B cell (primary cell): Measurements from ENCODE around the gene EFCAB14.

Source experiments
- CTCF ChIP-seq: fragments of 200-600 bp; IDR thresholded peaks from one replicate; pipeline ENCODE4 v1.8.0; 2022; ENCODE audit warnings: antibody characterized with exemption, mild to moderate bottlenecking
- EZH2 ChIP-seq: IDR thresholded peaks from 2 replicates; pipeline ENCODE4 v1.6.1; 2012; ENCODE audit warnings: borderline replicate concordance, low read depth, mild to moderate bottlenecking, moderate library complexity, low read length; ENCODE audit not compliant: insufficient read depth, poor library complexity, severe bottlenecking

GRCh38 chr1:46719689-46720088 is 775 bp upstream of the EFCAB14 start:
- TF ChIP-seq CTCF, result no peak
- no peak for TF ChIP-seq EZH2
